ENCODE data around the gene NFATC3. TPM values are rescaled to one million over a fixed set of nuclear protein-coding genes. Genes with fewer than 3 reads are reported as not detected.

NFATC3 gene
- total RNA-seq, 1 experiment from 2014 or later, result 33.0 TPM

DNA sequence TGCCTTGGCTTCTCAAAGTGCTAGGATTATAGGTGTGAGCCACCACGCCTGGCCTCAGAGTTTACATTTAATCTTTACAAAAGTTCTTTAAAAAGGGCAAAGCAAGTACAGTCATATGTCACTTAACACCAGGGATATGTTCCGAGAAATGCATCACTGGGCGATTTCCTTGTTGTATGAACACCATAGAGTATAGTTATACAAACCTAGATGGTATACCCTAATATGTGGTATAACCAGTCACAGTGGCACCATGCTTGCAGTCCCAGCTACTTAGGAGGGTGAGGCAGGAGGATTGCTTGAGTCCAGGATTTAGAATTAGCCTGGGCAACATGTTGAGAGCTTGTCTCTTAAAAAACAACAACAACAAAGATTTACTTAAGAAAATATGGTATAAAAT, 51.3 kb downstream of the NFATC3 start:
- Mint-ChIP-seq H3K4me1 (peaks cover 0 to 5% of the 10 kb centered on the region in 2 experiments; a peak in 1 of 4 replicates), H3K4me3 (no peak overlapping the region), H3K27me3 (ENCODE audit: low read depth) (no peaks in the 10 kb centered on the region), H3K36me3 (ENCODE audit: insufficient read depth in 1 of 3, low read depth in 3 of 3) (peaks cover 0 to 5% (median 0%) of the 10 kb centered on the region in 3 experiments; a peak in 1 of 7 replicates), H3K9me3 (no peaks in the 10 kb centered on the region), H3K27ac (no peak overlapping the region)
- Histone ChIP-seq H2BK20ac (ENCODE audit: low read depth, low read length, poor library complexity, severe bottlenecking) (no peak overlapping the region), H3K79me2 (ENCODE audit: insufficient read depth, low read length) (no peaks in the 10 kb centered on the region; the same call in 1 of the 2 replicates), H4K8ac (replicated peaks; ENCODE audit: insufficient read length, low read depth, low read length) (no peak overlapping the region), H2AK5ac (ENCODE audit: insufficient read length, low read length) (no peak overlapping the region), H3T11ph (ENCODE audit: low read length) (no peak overlapping the region), H3K14ac (ENCODE audit: insufficient read depth, low read length) (no peak overlapping the region), H2BK120ac (ENCODE audit: low read depth, low read length, poor library complexity, severe bottlenecking) (no peak overlapping the region), H2BK12ac (ENCODE audit: insufficient read length, low read depth, low read length) (no peak overlapping the region), H3K56ac (ENCODE audit: insufficient read length, low read depth, low read length) (no peak overlapping the region), H3K27me3 (ENCODE audit: insufficient read depth, low read length) (no peaks in the 10 kb centered on the region), H4K5ac (ENCODE audit: insufficient read length, low read depth, low read length) (no peak overlapping the region), H3K9me3 (ENCODE audit: control insufficient read depth, low read depth, low read length) (no peaks in the 10 kb centered on the region), H3K9ac (ENCODE audit: extremely low read depth, insufficient read length, low read length) (no peak overlapping the region), H4K91ac (ENCODE audit: insufficient read length, low read depth, low read length) (no peak overlapping the region), H3K23me2 (ENCODE audit: insufficient read length, low read depth, low read length, poor library complexity, severe bottlenecking) (no peaks in the 10 kb centered on the region), H3K4ac (ENCODE audit: low read depth, low read length) (no peak overlapping the region), H4K20me1 (ENCODE audit: control insufficient read depth, insufficient read depth, insufficient read length) (no peaks in the 10 kb centered on the region), H3K23ac (ENCODE audit: insufficient read length, low read depth, low read length) (no peak overlapping the region), H3K79me1 (ENCODE audit: insufficient read depth, low read depth, low read length, poor library complexity, severe bottlenecking) (no peaks in the 10 kb centered on the region), H2BK5ac (ENCODE audit: insufficient read length, low read length) (no peak overlapping the region), H3K4me1 (ENCODE audit: insufficient read depth, low read length) (no peaks in the 10 kb centered on the region), H2AFZ (ENCODE audit: low read length) (no peak overlapping the region), H2BK15ac (ENCODE audit: low read depth, low read length) (no peak overlapping the region), H3K18ac (ENCODE audit: insufficient read length, low read depth, low read length) (no peak overlapping the region), H3K4me2 (ENCODE audit: insufficient read depth, insufficient read length, low read length) (no peak overlapping the region), H3K27ac (ENCODE audit: insufficient read length, low read depth, low read length) (no peak overlapping the region)
- DNase-seq, result no peak
- WGBS (ENCODE audit: extremely low coverage, insufficient read length, low lambda C conversion rate), result no CpG with 5 or more reads among the region's 3 CpGs
- TF ChIP-seq, protein P1, sequence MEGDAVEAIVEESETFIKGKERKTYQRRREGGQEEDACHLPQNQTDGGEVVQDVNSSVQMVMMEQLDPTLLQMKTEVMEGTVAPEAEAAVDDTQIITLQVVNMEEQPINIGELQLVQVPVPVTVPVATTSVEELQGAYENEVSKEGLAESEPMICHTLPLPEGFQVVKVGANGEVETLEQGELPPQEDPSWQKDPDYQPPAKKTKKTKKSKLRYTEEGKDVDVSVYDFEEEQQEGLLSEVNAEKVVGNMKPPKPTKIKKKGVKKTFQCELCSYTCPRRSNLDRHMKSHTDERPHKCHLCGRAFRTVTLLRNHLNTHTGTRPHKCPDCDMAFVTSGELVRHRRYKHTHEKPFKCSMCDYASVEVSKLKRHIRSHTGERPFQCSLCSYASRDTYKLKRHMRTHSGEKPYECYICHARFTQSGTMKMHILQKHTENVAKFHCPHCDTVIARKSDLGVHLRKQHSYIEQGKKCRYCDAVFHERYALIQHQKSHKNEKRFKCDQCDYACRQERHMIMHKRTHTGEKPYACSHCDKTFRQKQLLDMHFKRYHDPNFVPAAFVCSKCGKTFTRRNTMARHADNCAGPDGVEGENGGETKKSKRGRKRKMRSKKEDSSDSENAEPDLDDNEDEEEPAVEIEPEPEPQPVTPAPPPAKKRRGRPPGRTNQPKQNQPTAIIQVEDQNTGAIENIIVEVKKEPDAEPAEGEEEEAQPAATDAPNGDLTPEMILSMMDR (conservative IDR thresholded peaks at IDR 0.05), result no peak
